ENCODE measurements around the gene ZDHHC14.

DNA sequence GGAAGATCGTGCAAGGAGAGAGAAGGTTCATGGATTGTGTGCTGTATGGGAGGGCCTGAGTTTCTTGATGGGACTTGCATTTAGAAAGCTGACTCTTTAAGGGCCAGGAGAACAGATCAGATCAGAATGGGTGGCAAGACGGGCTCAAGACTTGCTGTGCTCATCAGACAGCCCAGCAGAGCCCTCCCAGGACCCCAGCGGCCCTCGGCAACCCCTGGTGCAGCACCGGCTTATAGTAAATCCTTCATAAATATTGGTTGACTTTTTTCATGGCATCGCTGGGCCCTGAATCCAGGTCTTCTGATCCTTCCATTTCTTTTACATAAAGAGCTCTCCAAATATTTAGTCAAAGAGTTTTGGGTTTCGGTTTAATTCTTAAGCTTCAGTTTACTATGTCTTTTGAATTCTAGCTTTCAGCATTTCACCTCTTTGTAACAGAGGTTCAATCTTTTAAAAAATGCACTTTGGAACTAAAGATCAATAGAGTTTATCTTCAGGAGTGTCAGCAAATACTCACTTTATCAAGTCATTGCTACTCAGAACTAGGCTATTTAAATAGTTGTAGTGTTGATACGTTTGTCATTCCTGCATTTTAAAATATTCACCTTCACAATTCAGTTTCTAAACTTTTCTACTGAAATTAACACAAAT is 205.6 kb downstream of the ZDHHC14 start:
- TF ChIP-seq POLR2A (IDR thresholded peaks at IDR 0.05), result no peak
- TF ChIP-seq, protein P1, sequence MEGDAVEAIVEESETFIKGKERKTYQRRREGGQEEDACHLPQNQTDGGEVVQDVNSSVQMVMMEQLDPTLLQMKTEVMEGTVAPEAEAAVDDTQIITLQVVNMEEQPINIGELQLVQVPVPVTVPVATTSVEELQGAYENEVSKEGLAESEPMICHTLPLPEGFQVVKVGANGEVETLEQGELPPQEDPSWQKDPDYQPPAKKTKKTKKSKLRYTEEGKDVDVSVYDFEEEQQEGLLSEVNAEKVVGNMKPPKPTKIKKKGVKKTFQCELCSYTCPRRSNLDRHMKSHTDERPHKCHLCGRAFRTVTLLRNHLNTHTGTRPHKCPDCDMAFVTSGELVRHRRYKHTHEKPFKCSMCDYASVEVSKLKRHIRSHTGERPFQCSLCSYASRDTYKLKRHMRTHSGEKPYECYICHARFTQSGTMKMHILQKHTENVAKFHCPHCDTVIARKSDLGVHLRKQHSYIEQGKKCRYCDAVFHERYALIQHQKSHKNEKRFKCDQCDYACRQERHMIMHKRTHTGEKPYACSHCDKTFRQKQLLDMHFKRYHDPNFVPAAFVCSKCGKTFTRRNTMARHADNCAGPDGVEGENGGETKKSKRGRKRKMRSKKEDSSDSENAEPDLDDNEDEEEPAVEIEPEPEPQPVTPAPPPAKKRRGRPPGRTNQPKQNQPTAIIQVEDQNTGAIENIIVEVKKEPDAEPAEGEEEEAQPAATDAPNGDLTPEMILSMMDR (IDR thresholded peaks at IDR 0.05), result no peak
